ENCODE data around the gene TMEM154. TPM values are rescaled to one million over a fixed set of nuclear protein-coding genes. Genes with fewer than 3 reads are reported as not detected.

TMEM154 gene
- total and polyA plus RNA-seq, 12 donors = 0.10 to 3.6 (median 0.33) TPM; not detected in 1

- TF ChIP-seq POLR2A (IDR thresholded peaks at IDR 0.05) = no peak
- TF ChIP-seq, protein P1, sequence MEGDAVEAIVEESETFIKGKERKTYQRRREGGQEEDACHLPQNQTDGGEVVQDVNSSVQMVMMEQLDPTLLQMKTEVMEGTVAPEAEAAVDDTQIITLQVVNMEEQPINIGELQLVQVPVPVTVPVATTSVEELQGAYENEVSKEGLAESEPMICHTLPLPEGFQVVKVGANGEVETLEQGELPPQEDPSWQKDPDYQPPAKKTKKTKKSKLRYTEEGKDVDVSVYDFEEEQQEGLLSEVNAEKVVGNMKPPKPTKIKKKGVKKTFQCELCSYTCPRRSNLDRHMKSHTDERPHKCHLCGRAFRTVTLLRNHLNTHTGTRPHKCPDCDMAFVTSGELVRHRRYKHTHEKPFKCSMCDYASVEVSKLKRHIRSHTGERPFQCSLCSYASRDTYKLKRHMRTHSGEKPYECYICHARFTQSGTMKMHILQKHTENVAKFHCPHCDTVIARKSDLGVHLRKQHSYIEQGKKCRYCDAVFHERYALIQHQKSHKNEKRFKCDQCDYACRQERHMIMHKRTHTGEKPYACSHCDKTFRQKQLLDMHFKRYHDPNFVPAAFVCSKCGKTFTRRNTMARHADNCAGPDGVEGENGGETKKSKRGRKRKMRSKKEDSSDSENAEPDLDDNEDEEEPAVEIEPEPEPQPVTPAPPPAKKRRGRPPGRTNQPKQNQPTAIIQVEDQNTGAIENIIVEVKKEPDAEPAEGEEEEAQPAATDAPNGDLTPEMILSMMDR (IDR thresholded peaks at IDR 0.05) = no peak
- DNase-seq = no peak
- Histone ChIP-seq H3K27me3 (no peaks in the 10 kb centered on the region), H3K27ac (no peak overlapping the region), H3K4me3 (no peak overlapping the region), H3K4me1 (replicated peaks in 1 of 2) (peaks cover 0 to 7% of the 10 kb centered on the region in 2 donors), H3K36me3 (replicated peaks in 1 of 2) (no peaks in the 10 kb centered on the region), H3K9me3 (replicated peaks in 1 of 3) (no peaks in the 10 kb centered on the region)
- intact Hi-C loops (cut with DNase I) = no loop called here
- 72 to 82% (median 79%) methylated on average over 3 of the region's 3 CpGs for WGBS, 4 donors
Measured at GRCh38 chr4:152587127-152587526, 92.7 kb downstream of the TMEM154 start.

- Histone ChIP-seq H3K4me1 (replicated peaks in 1 of 2) (peaks cover 0 to 7% of the 10 kb centered on the region in 2 donors), H3K4me3 (no peak overlapping the region), H3K27ac (no peak overlapping the region), H3K36me3 (replicated peaks in 1 of 2) (no peaks in the 10 kb centered on the region), H3K9me3 (replicated peaks in 1 of 3) (no peaks in the 10 kb centered on the region), H3K27me3 (no peaks in the 10 kb centered on the region)
- TF ChIP-seq, protein P1 (IDR thresholded peaks at IDR 0.05) = no peak
- TF ChIP-seq POLR2A (IDR thresholded peaks at IDR 0.05) = no peak
- intact Hi-C loops (cut with DNase I) = no loop called here
- DNase-seq = no peak
- 63 to 78% (median 69%) methylated on average over 2 of the region's 2 CpGs for WGBS, 4 donors
Measured at GRCh38 chr4:152586668-152587067, 93.1 kb downstream of the TMEM154 start.

GRCh38 chr4:152585023-152585441 is 94.8 kb downstream of the TMEM154 start:
- H3K9me3 ChIP-seq (replicated peaks in 1 of 3) = no peaks in the 10 kb centered on the region
- no peaks in the 10 kb centered on the region for H3K27me3 ChIP-seq
- no peak overlapping the region for H3K27ac ChIP-seq
- 64 to 78% (median 74%) methylated on average over 7 of the region's 7 CpGs for WGBS, 4 donors
- intact Hi-C loops (cut with DNase I) = no loop called here
- no peak overlapping the region for H3K4me3 ChIP-seq
- H3K36me3 ChIP-seq (replicated peaks in 1 of 2) = no peaks in the 10 kb centered on the region
- no peaks in the 10 kb centered on the region for H3K4me1 ChIP-seq (replicated peaks in 1 of 2)
- TF ChIP-seq, protein P1 (IDR thresholded peaks at IDR 0.05) = no peak
- no peak for TF ChIP-seq POLR2A (IDR thresholded peaks at IDR 0.05)
- no peak for DNase-seq

GRCh38 chr4:152581536-152582160 is 98.1 kb downstream of the TMEM154 start:
- Histone ChIP-seq H3K27ac (no peak overlapping the region), H3K36me3 (replicated peaks in 1 of 2) (no peaks in the 10 kb centered on the region), H3K4me1 (replicated peaks in 1 of 2) (no peaks in the 10 kb centered on the region), H3K9me3 (replicated peaks in 1 of 3) (no peaks in the 10 kb centered on the region), H3K27me3 (no peaks in the 10 kb centered on the region), H3K4me3 (no peak overlapping the region)
- DNase-seq = no peak
- TF ChIP-seq, protein P1 (IDR thresholded peaks at IDR 0.05) = no peak
- TF ChIP-seq POLR2A (IDR thresholded peaks at IDR 0.05) = no peak
- intact Hi-C loops (cut with DNase I) = no loop called here
- 65 to 79% (median 72%) methylated on average over 3 of the region's 3 CpGs for WGBS, 4 donors
